Measurements from ENCODE around the gene PPEF2. TPM values are rescaled to one million over a fixed set of nuclear protein-coding genes. Genes with fewer than 3 reads are reported as not detected.
A peak's percentile ranks its signal among the peaks of the same experiment; 100 is the strongest.

The PPEF2 gene
- polyA plus RNA-seq, 3 donors = 0.25 TPM; not detected in 2

DNA sequence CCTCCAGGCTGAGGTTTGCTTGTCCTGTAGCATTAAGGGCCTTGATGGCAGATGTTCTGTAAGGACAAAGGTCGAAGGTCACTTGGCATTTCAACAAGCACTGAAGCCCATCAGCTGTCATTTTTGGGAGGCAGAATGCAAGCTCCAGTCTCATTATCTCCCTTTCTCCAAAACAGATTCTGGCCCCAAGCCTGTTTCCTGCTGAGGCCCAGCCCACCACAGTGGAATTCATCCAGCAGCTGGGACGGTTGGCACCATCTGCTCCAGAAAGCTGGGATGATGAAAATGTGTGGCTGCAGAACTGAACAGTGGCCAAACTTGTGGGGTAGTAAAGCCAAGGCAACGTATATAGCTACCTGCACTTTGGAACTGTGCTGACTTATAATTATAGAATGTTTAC lies 17.7 kb upstream of the PPEF2 start:
- H3K27ac Mint-ChIP-seq = no peak overlapping the region
- H3K79me2 ChIP-seq (ENCODE audit: insufficient read depth, low read length) = no peaks in the 10 kb centered on the region
- H3K27ac ChIP-seq (ENCODE audit: low read depth in 1 of 2, low read length in 2 of 2) = peak overlapping the region in 1 of 2 donors; percentile 14
- H3K9ac ChIP-seq (ENCODE audit: insufficient read depth, low read length, poor library complexity, severe bottlenecking) = no peak overlapping the region
- no peak overlapping the region for H2AFZ ChIP-seq (ENCODE audit: insufficient read depth, low read depth, low read length, poor library complexity, severe bottlenecking)
- H3K4me3 ChIP-seq (replicated peaks in 1 of 3; ENCODE audit: low read depth in 2 of 3, low read length in 3 of 3) = no peak overlapping the region
- H3K9me3 ChIP-seq (replicated peaks in 1 of 2; ENCODE audit: control insufficient read depth in 1 of 2, insufficient read depth in 1 of 2, low read length in 2 of 2) = no peaks in the 10 kb centered on the region
- TF ChIP-seq, protein P1, sequence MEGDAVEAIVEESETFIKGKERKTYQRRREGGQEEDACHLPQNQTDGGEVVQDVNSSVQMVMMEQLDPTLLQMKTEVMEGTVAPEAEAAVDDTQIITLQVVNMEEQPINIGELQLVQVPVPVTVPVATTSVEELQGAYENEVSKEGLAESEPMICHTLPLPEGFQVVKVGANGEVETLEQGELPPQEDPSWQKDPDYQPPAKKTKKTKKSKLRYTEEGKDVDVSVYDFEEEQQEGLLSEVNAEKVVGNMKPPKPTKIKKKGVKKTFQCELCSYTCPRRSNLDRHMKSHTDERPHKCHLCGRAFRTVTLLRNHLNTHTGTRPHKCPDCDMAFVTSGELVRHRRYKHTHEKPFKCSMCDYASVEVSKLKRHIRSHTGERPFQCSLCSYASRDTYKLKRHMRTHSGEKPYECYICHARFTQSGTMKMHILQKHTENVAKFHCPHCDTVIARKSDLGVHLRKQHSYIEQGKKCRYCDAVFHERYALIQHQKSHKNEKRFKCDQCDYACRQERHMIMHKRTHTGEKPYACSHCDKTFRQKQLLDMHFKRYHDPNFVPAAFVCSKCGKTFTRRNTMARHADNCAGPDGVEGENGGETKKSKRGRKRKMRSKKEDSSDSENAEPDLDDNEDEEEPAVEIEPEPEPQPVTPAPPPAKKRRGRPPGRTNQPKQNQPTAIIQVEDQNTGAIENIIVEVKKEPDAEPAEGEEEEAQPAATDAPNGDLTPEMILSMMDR (IDR thresholded peaks at IDR 0.05) = no peak
- H3K4me2 ChIP-seq (replicated peaks; ENCODE audit: extremely low read depth, low read length, poor library complexity, severe bottlenecking) = no peak overlapping the region
- intact Hi-C loops (cut with micrococcal nuclease) = no loop called here
- DNase-seq = no peak
- H3K27me3 ChIP-seq (ENCODE audit: control insufficient read depth in 2 of 2, insufficient read depth in 2 of 2, low read length in 2 of 2) = no peaks in the 10 kb centered on the region
- H3K9me3 Mint-ChIP-seq = no peaks in the 10 kb centered on the region
- peaks cover 90 to 99% of the 10 kb centered on the region in 2 donors for H3K36me3 ChIP-seq (replicated peaks in 1 of 2; ENCODE audit: control insufficient read depth in 1 of 2, insufficient read depth in 2 of 2, low read length in 2 of 2)
- H3K4me1 ChIP-seq (ENCODE audit: control insufficient read depth in 1 of 2, insufficient read depth in 2 of 2, low read length in 2 of 2) = peaks cover 0 to 4% of the 10 kb centered on the region in 2 donors
- 86% methylated on average over 2 of the region's 3 CpGs for WGBS (ENCODE audit: insufficient coverage)
- H3K27me3 Mint-ChIP-seq (ENCODE audit: low read depth in 3 of 3) = no peaks in the 10 kb centered on the region
- peaks cover 12% of the 10 kb centered on the region for H3K4me1 Mint-ChIP-seq
- peaks cover 87 to 97% of the 10 kb centered on the region in 2 donors for H3K36me3 Mint-ChIP-seq
- H4K20me1 ChIP-seq (ENCODE audit: insufficient read depth, low read length) = peaks cover 20% of the 10 kb centered on the region
- no peak overlapping the region for H3K4me3 Mint-ChIP-seq

DNA sequence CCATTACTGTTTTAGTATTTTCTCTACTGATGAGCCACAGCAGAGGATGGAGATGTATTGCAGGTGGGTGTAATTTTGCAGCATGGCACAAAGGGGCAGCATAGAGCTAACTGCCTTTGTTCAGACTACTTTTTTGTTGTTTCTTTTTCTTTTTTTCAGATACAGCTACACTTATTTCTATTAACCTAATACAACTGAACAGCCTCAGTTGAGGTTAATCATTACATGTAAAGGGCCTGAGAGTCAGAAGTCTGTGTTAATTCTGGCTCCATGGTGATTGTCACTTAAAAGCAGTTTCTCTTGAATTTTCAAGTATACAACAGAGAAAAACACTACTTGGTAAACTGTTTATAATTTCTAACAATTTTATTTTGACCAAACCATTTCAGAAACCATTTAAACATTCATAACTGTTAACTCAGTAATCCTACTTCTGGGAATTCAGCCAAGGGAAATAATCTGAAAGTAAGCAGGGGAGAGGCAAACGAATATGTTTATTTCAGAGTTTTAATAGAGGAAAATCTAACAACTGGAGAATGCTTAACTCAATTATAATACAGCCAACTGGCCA lies 13.9 kb upstream of the PPEF2 start:
- Mint-ChIP-seq H3K4me1 (peaks cover 6% of the 10 kb centered on the region), H3K36me3 (peaks cover 79 to 85% of the 10 kb centered on the region in 2 donors), H3K9me3 (peaks cover 0 to 6% (median 3%) of the 10 kb centered on the region in 7 donors), H3K27ac (peak overlapping the region in 1 of 7 donors; percentile 42), H3K27me3 (ENCODE audit: low read depth in 3 of 3) (no peaks in the 10 kb centered on the region), H3K4me3 (no peak overlapping the region)
- no peak overlapping the region for H3K4me2 ChIP-seq (replicated peaks; ENCODE audit: extremely low read depth, low read length, poor library complexity, severe bottlenecking)
- peaks cover 0 to 6% of the 10 kb centered on the region in 2 donors for H3K4me1 ChIP-seq (ENCODE audit: control insufficient read depth in 1 of 2, insufficient read depth in 2 of 2, low read length in 2 of 2)
- TF ChIP-seq, protein P1 (IDR thresholded peaks at IDR 0.05) = peak; percentile 83
- H3K27me3 ChIP-seq (ENCODE audit: control insufficient read depth in 2 of 2, insufficient read depth in 2 of 2, low read length in 2 of 2) = no peaks in the 10 kb centered on the region
- H2AFZ ChIP-seq (ENCODE audit: insufficient read depth, low read depth, low read length, poor library complexity, severe bottlenecking) = no peak overlapping the region
- peaks cover 5% of the 10 kb centered on the region for H4K20me1 ChIP-seq (ENCODE audit: insufficient read depth, low read length)
- no peaks in the 10 kb centered on the region for H3K79me2 ChIP-seq (ENCODE audit: insufficient read depth, low read length)
- no peaks in the 10 kb centered on the region for H3K9me3 ChIP-seq (replicated peaks in 1 of 2; ENCODE audit: control insufficient read depth in 1 of 2, insufficient read depth in 1 of 2, low read length in 2 of 2)
- WGBS (ENCODE audit: insufficient coverage) = no CpG with 5 or more reads among the region's 1 CpG
- no peak overlapping the region for H3K9ac ChIP-seq (ENCODE audit: insufficient read depth, low read length, poor library complexity, severe bottlenecking)
- H3K27ac ChIP-seq (ENCODE audit: low read depth in 1 of 2, low read length in 2 of 2) = peak overlapping the region in 1 of 2 donors; percentile 62
- intact Hi-C loops (cut with micrococcal nuclease) = no loop called here
- no peak overlapping the region for H3K4me3 ChIP-seq (replicated peaks in 1 of 3; ENCODE audit: low read depth in 2 of 3, low read length in 3 of 3)
- H3K36me3 ChIP-seq (replicated peaks in 1 of 2; ENCODE audit: control insufficient read depth in 1 of 2, insufficient read depth in 2 of 2, low read length in 2 of 2) = peaks cover 65 to 98% of the 10 kb centered on the region in 2 donors
- DNase-seq = peak in 1 of 3 donors; percentile 14
